ENCODE data around the gene GHR. TPM values are rescaled to one million over a fixed set of nuclear protein-coding genes. Genes with fewer than 3 reads are reported as not detected.

The GHR gene
- total RNA-seq (2014; rRNA removed; shearing (Covaris generic)) = 0.05 and 0.66 TPM in 2 replicates

- H3K4me1 ChIP-seq (replicated peaks) = peaks cover 8% of the 10 kb centered on the region
- DNase-seq (ENCODE audit: low read depth in 1 of 2, low spot score in 2 of 2) = peak; percentile 71 to 80
- H3K27me3 ChIP-seq (replicated peaks) = peaks cover 23% of the 10 kb centered on the region
- H3K36me3 ChIP-seq = no peaks in the 10 kb centered on the region
- peak within 1 kb of the TSS; percentile 37 for H3K4me3 ChIP-seq
- H3K9me3 ChIP-seq (replicated peaks) = no peaks in the 10 kb centered on the region
- H3K27ac ChIP-seq = no peak within 1 kb of the TSS
Observed at GRCh38 chr5:42423285-42424165, at the start of gene GHR. GHR (plus strand) TSS chr5:42423439; CDS start chr5:42565875, 142,436 bp downstream.

DNA sequence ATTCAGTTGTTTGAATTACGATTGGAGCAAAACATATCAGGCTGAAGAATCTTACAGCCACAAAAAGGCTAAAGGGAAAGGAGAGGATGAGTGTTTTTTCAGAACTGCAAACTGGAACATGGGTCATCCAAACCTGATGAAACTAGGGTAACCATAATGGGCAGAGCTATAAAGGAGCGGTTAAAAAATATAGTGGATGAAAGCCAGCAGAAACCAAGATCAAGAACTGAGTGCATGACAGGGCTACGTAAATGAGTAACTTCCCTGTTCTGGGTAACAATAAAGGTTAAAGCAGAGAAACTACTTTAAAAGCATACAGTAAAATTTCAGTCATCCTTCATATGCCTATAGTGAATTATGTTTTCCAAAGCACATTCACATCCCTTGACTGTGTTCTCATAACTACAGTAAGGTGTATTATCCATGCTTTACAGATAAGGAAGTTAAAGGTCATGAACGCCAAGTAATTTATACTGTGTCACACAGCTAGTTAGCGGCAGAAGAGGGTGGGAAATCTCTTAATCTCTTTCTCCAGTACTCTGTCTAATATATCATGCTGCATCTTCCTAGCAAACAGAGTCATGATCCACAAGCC, 48.5 kb upstream of the GHR start:
- DNase-seq (ENCODE audit: low read depth in 1 of 2, low spot score in 2 of 2) = no peak
- no peaks in the 10 kb centered on the region for H3K36me3 ChIP-seq
- no peaks in the 10 kb centered on the region for H3K27me3 ChIP-seq (replicated peaks)
- no peak overlapping the region for H3K4me3 ChIP-seq
- no peaks in the 10 kb centered on the region for H3K4me1 ChIP-seq (replicated peaks)
- H3K9me3 ChIP-seq (replicated peaks) = no peaks in the 10 kb centered on the region
- no peak overlapping the region for H3K27ac ChIP-seq

- no peaks in the 10 kb centered on the region for H3K27me3 ChIP-seq (replicated peaks)
- H3K4me3 ChIP-seq = no peak overlapping the region
- DNase-seq (ENCODE audit: low read depth in 1 of 2, low spot score in 2 of 2) = no peak
- no peaks in the 10 kb centered on the region for H3K36me3 ChIP-seq
- H3K27ac ChIP-seq = no peak overlapping the region
- H3K9me3 ChIP-seq (replicated peaks) = no peaks in the 10 kb centered on the region
- H3K4me1 ChIP-seq (replicated peaks) = no peaks in the 10 kb centered on the region
Observed at GRCh38 chr5:42377496-42377895, 45.7 kb upstream of the GHR start.

DNA sequence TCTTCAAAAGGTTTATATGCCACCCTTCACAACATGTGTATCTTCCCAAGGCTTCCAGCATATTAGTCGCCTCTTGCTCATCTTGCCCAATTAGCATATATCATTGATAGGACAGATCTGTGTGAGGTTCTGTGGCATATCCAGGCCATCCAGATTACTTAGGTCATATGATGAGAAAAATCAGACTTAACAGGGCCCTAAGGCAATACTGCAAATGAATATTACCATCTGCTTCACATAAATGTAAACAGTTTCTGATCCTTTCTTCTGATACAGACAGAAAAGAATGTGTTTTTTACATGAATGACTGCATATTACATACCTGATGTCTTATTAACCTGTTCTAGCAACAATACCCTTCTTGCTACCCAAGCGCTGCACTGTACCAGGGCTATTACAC, 41.3 kb upstream of the GHR start:
- no peaks in the 10 kb centered on the region for H3K4me1 ChIP-seq (replicated peaks)
- DNase-seq (ENCODE audit: low read depth in 1 of 2, low spot score in 2 of 2) = no peak
- H3K9me3 ChIP-seq (replicated peaks) = no peaks in the 10 kb centered on the region
- no peaks in the 10 kb centered on the region for H3K36me3 ChIP-seq
- H3K27ac ChIP-seq = no peak overlapping the region
- no peaks in the 10 kb centered on the region for H3K27me3 ChIP-seq (replicated peaks)
- no peak overlapping the region for H3K4me3 ChIP-seq

GRCh38 chr5:42387563-42387962, 35.7 kb upstream of the GHR start:
- H3K27me3 ChIP-seq (replicated peaks) = no peaks in the 10 kb centered on the region
- H3K4me3 ChIP-seq = no peak overlapping the region
- H3K9me3 ChIP-seq (replicated peaks) = no peaks in the 10 kb centered on the region
- H3K4me1 ChIP-seq (replicated peaks) = no peaks in the 10 kb centered on the region
- H3K36me3 ChIP-seq = no peaks in the 10 kb centered on the region
- H3K27ac ChIP-seq = no peak overlapping the region
- no peak for DNase-seq (ENCODE audit: low read depth in 1 of 2, low spot score in 2 of 2)

GRCh38 chr5:42390115-42390514, 33.1 kb upstream of the GHR start:
- DNase-seq (ENCODE audit: low read depth in 1 of 2, low spot score in 2 of 2) = no peak
- 0 out of 2 replicates have a peak, but pooled peaks cover 2% of the 10 kb centered on the region for H3K9me3 ChIP-seq (replicated peaks)
- no peaks in the 10 kb centered on the region for H3K36me3 ChIP-seq
- H3K27me3 ChIP-seq (replicated peaks) = no peaks in the 10 kb centered on the region
- H3K27ac ChIP-seq = no peak overlapping the region
- H3K4me3 ChIP-seq = no peak overlapping the region
- no peaks in the 10 kb centered on the region for H3K4me1 ChIP-seq (replicated peaks)

GRCh38 chr5:42392917-42393316, 30.3 kb upstream of the GHR start:
- no peaks in the 10 kb centered on the region for H3K36me3 ChIP-seq
- no peak overlapping the region for H3K27ac ChIP-seq
- no peaks in the 10 kb centered on the region for H3K4me1 ChIP-seq (replicated peaks)
- DNase-seq (ENCODE audit: low read depth in 1 of 2, low spot score in 2 of 2) = no peak
- H3K27me3 ChIP-seq (replicated peaks) = no peaks in the 10 kb centered on the region
- no peak overlapping the region for H3K4me3 ChIP-seq
- H3K9me3 ChIP-seq (replicated peaks) = 0 out of 2 replicates have a peak, but pooled peaks cover 2% of the 10 kb centered on the region

DNA sequence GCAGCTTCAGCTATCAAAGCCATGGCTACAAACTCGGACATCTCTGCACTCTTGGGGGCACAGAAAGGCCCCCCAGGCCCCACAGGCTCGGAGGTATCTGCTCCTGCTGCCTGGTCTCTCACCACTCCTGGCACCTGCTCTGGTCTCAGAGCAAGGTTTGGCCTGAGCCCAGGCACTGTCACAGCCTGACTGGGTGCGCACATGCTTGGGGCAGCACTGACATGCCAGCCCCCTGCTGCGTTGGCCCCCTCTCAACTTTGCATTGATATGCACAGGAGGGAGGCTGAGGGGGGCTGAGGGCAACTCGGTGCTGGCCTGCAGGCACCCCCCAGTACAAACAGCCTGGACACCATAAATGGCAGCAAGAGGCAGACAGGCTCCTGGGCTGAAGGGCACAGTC, 27.1 kb upstream of the GHR start:
- no peak overlapping the region for H3K4me3 ChIP-seq
- DNase-seq (ENCODE audit: low read depth in 1 of 2, low spot score in 2 of 2) = no peak
- no peaks in the 10 kb centered on the region for H3K36me3 ChIP-seq
- no peak overlapping the region for H3K27ac ChIP-seq
- H3K9me3 ChIP-seq (replicated peaks) = 0 out of 2 replicates have a peak, but pooled peaks cover 2% of the 10 kb centered on the region
- H3K27me3 ChIP-seq (replicated peaks) = no peaks in the 10 kb centered on the region; the same call in 1 of the 2 replicates
- H3K4me1 ChIP-seq (replicated peaks) = no peaks in the 10 kb centered on the region

DNA sequence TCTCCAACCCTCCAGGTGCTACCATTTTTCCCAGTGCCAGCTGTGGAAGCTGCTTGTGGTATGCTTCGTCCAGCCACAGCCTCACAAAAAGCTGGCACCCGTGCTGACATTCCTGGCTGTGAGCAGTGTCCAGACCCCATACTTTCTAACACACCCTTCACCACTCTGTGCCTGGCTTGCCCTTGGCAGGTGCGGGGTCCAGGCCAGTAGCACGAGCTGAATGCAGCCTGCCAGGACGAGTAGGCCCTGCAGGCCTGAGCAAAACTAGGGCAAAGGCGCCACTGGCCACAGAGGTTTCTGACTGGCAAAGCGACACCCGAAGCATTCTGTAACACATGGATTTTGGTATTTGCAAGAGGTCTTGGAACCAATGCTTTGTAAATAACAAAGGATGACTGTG, 26.0 kb upstream of the GHR start:
- no peak overlapping the region for H3K4me3 ChIP-seq
- no peaks in the 10 kb centered on the region for H3K36me3 ChIP-seq
- no peaks in the 10 kb centered on the region for H3K4me1 ChIP-seq (replicated peaks)
- no peaks in the 10 kb centered on the region; the same call in 1 of the 2 replicates for H3K27me3 ChIP-seq (replicated peaks)
- 0 out of 2 replicates have a peak, but pooled peaks cover 2% of the 10 kb centered on the region for H3K9me3 ChIP-seq (replicated peaks)
- no peak for DNase-seq (ENCODE audit: low read depth in 1 of 2, low spot score in 2 of 2)
- H3K27ac ChIP-seq = no peak overlapping the region

DNA sequence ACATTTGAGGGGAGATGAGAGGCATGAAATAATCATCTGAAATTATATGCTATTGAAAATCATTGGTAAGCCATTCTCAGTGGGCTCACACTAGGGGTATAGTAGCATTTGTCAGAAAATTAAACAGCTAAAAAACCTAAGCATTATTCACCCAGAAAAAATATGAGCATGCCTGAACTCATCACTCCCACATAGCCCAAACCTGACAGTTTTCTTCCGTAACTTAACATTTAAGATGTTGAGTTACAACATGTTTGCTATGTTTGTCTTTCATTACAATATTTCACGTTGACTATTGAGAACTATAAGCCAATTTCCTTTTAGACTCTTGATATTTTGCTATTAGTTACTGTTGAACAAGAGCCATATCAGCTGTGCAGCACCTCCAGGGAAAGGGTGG, 23.5 kb upstream of the GHR start:
- no peaks in the 10 kb centered on the region for H3K9me3 ChIP-seq (replicated peaks)
- H3K4me1 ChIP-seq (replicated peaks) = no peaks in the 10 kb centered on the region
- DNase-seq (ENCODE audit: low read depth in 1 of 2, low spot score in 2 of 2) = no peak
- H3K27me3 ChIP-seq (replicated peaks) = no peaks in the 10 kb centered on the region; the same call in 1 of the 2 replicates
- H3K4me3 ChIP-seq = no peak overlapping the region
- H3K36me3 ChIP-seq = no peaks in the 10 kb centered on the region
- H3K27ac ChIP-seq = no peak overlapping the region

DNA sequence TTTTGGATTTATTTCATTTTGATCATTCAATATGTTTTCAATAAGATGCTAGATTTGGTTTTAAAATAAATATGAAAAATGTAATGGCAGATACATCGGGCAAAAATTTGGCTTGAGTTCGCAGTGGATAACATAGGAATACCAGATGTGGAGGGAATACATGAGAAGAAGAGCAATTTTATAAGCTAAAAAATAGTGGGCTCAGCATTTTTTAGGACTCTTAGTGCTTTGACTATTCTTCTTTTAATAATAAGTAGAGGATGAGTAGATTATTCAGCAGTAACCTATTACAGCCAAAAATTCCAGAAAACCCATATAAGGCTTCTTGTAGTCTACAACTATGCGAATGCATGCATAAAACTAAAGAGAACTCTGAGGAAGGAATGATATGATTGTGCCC, 22.8 kb upstream of the GHR start:
- DNase-seq (ENCODE audit: low read depth in 1 of 2, low spot score in 2 of 2) = no peak
- Histone ChIP-seq H3K27me3 (replicated peaks) (no peaks in the 10 kb centered on the region; the same call in 1 of the 2 replicates), H3K36me3 (no peaks in the 10 kb centered on the region), H3K4me1 (replicated peaks) (no peaks in the 10 kb centered on the region), H3K4me3 (no peak overlapping the region), H3K9me3 (replicated peaks) (no peaks in the 10 kb centered on the region), H3K27ac (no peak overlapping the region)

DNA sequence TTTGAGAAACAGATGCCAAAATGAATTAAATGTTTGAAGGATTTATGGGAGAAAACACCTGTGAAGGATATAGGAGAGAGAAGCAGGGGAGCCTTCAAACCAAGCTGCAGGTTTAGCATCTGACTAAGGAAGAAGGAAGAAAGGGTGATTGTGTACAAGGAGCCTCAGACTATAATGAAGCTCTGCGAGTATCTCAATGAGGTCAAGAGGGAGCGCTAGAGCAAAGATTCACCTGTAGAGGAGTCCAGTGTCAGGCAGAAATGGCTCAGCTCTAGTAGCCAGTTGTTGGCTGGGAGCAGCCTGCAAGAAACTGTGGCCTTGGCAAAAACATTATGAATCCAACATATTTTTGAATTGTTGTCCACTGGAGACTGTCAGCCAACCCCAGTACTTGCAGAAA, 20.0 kb upstream of the GHR start:
- Histone ChIP-seq H3K36me3 (no peaks in the 10 kb centered on the region), H3K4me1 (replicated peaks) (no peaks in the 10 kb centered on the region), H3K9me3 (replicated peaks) (no peaks in the 10 kb centered on the region), H3K27me3 (replicated peaks) (no peaks in the 10 kb centered on the region; the same call in 1 of the 2 replicates), H3K4me3 (no peak overlapping the region), H3K27ac (no peak overlapping the region)
- DNase-seq (ENCODE audit: low read depth in 1 of 2, low spot score in 2 of 2) = no peak

DNA sequence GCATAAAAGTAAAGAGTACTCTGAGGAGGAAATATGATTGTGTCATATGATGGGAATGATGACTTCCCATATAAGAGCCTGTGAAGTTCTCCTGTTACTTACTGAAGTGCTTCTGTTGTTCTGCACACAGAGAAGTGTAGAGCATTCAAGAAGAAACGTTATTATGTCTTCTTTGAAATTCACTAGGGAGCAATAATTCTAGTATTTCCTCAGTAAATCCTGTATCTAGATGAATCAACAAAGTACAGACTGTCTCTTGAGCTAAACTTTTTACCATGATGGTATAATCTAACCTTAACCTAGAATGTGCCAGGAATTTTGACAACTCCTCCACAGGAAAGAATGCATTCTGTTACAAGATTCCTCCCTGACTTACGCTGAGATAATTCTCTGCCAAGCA, 18.9 kb upstream of the GHR start:
- DNase-seq (ENCODE audit: low read depth in 1 of 2, low spot score in 2 of 2) = no peak
- H3K36me3 ChIP-seq = no peaks in the 10 kb centered on the region
- no peaks in the 10 kb centered on the region for H3K9me3 ChIP-seq (replicated peaks)
- H3K27ac ChIP-seq = no peak overlapping the region
- no peak overlapping the region for H3K4me3 ChIP-seq
- no peaks in the 10 kb centered on the region for H3K4me1 ChIP-seq (replicated peaks)
- H3K27me3 ChIP-seq (replicated peaks) = no peaks in the 10 kb centered on the region; the same call in 1 of the 2 replicates

DNA sequence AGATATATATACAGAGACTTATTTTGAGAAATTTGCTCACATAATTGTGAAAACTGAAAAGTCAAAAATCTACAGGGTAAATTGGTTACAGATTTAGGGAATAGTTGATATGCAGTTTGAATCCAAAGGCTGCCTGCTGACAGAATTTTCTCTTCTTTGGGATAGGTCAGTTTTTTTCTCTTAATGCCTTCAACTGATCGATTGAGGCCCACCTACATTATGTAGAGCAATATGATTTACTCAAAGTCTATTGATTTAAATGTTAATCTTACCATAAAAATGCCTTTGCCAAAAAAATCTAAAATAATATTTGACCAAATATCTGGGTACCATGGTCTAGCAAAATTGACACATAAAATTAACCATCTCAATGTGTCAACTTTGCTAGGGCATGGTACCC, 3.9 kb upstream of the GHR start:
- Histone ChIP-seq H3K9me3 (replicated peaks) (no peaks in the 10 kb centered on the region), H3K27ac (no peak overlapping the region), H3K36me3 (no peaks in the 10 kb centered on the region), H3K27me3 (replicated peaks) (peaks cover 2% of the 10 kb centered on the region; the same call in 1 of the 2 replicates), H3K4me3 (no peak overlapping the region), H3K4me1 (replicated peaks) (peaks cover 4% of the 10 kb centered on the region)
- DNase-seq (ENCODE audit: low read depth in 1 of 2, low spot score in 2 of 2) = no peak
